Hematopoietic multipotent progenitor cell treated with erythropoietin and hydrocortisone succinate and interleukin-3 and kit ligand, for 15 days (in vitro differentiated cells): ENCODE results near the gene STK38L.

Experiments used
- DNase-seq: peaks from one replicate; pipeline ENCODE4 v3.0.0-alpha.2; 2015; ENCODE audit warnings: low spot score

STK38L gene

GRCh38 chr12:27347779-27348178, 103.7 kb downstream of the STK38L start:
- no peak for DNase-seq

GRCh38 chr12:27351476-27351875, 107.4 kb downstream of the STK38L start:
- no peak for DNase-seq

- no peak for DNase-seq
These were observed 111.4 kb downstream of the STK38L start for GRCh38 chr12:27355486-27355885.

GRCh38 chr12:27355979-27356378, 111.9 kb downstream of the STK38L start:
- no peak for DNase-seq

- no peak for DNase-seq
These were observed 115.7 kb downstream of the STK38L start for GRCh38 chr12:27359578-27360340.

- DNase-seq = no peak
These were observed 117.3 kb downstream of the STK38L start for GRCh38 chr12:27361372-27361771.

- no peak for DNase-seq
These were observed 122.5 kb downstream of the STK38L start for GRCh38 chr12:27366621-27367020.

GRCh38 chr12:27367078-27367477, 123.0 kb downstream of the STK38L start:
- no peak for DNase-seq
